Measurements from ENCODE around the gene CCDC88A.
A peak's percentile ranks its signal among the peaks of the same experiment; 100 is the strongest.
"Not testable (repeated sequence)": the region's sequence is repeated elsewhere in the genome, so short reads cannot be mapped to it uniquely, and the experiment has no call there.

CCDC88A gene

DNA sequence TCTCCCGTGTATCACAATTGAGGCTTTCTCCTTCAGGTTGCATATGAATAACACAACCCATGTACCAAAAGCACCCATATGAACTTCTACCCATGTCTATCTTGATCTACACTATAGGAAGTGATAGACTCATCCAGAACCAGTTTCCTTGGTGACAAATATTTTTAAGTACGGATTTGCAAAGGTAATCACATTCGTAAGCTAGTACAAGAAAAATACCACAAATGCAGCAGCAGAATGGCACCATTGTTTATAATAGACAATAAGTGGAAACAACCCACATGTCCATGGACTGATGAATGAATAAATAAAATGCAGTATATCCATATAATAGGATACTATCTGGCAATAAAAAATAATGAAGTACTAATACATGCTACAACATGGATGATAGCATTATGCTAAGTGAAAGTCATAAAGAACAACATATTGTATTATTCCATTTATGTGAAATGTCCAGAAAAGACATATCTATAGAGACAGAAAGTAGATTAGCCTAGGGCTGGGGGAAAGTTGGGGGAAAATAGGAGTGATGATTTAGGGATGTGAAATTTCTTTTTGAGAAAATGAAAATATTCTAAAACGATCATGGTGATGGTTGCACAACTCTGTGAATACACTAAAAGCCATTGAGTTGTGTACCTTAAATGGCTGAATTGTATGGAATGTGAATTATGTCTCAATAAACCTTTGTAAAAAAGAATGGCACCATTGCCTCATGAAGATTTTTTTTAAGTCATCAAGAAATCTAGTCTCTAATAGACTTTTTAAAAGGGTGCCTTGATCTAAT is 3.4 kb upstream of the CCDC88A start:
- DNase-seq, result no peak

DNA sequence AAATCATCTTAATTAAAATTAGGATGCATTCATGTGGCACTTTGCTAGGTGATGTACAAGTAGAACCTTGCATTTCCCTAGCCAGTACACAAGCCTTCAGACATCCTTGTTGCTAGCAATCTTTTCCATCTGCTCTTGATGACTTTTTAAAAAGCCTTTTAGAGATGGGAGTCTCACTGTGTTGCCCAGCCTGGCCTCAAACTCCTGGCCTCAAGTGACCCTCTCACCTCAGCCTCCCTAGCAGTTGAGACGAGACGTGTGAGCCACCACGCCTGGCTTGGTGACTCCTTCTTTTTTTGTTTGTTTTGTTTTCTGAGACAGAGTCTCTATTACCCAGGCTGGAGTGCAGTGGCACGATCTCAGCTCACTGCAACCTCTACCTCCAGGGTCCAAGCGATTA is 1.7 kb upstream of the CCDC88A start:
- DNase-seq, result no peak

DNA sequence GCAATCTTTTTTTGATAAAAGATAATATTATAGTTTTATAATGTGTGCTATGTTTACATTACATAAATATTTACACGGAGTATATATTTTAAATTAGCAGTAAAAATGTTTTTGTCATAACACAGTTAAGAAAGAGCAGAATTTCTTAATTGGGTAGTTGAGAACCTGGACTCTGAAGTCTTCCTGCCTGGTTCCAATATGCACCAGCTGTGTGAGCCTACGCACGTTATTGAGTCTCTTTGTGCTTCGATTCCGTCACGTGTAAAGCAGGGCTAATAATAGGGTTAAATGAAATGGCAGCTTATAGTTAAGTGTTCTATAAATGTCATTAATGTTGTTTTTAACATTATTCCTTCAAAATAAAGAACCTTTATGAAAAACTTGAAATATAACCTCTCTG is 1.2 kb upstream of the CCDC88A start:
- no peak for DNase-seq

DNA sequence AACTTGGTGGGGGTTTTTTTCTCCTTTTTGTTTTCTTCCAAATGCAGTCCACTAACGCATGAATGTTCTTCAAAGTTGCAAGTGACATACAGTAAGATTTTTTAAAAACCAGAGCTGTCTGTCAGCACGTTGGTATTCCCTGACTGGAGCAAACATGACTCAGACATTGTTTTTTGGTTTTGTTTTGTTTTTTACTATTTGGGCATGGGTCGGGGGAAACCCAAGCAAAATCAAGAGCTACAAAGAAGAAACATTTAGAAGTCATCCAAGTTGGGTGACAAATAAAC is 726 bp upstream of the CCDC88A start:
- DNase-seq, result no peak

DNA sequence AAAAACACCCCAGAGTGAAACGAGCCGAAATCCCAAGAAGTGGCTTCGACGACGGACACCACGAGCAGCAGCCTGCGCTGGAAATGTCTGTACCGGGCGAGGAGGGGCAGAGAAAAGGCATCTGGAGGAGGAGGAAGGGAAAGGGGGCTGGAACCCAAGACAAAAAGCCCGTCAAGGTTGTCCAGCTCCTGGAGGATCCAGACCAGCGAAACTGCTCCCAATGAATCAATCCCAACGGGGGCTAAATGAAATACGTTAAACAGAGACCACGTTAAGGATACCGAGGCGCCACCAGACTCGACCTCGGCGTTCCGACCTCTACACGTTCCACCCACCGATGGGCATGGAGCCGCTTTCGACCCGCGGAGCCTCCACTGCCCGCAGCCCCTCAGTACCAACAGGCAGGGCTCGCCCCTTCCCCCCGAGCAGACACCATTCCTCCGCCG is 400 bp downstream of the CCDC88A start:
- peak; percentile 30 for DNase-seq

DNA sequence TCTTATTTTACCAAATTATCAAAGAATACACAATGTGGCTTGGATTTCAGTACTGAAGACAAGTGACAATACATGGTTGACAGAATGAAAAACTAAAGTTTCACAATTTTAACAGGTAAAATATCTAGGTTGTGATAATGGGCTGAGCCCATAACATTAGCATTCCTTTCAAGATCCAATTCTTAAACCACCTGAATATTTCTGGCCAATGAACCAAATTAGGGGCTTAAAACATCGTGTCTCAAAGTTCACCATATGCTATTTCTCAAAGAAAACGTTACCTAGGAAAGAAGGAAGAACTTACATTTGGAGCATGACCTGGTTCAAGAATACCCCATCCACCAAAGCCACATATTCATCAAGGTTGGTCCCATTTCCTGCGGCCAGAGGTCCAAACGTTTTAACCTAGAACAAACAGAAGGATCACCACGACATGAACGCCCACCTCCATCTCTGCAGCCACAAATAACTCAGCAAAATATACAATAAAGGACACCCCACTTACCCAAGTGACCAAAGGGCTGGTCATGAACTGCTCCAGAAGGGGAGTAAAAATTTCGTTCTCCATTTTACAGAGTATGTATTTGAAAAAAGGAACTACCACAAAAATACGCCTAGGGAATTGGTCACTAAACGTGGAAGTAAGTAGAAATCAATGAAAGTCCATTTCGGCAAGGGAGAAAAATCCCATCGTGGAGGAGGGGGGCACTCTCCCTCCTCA is 984 bp downstream of the CCDC88A start:
- no peak for DNase-seq

DNA sequence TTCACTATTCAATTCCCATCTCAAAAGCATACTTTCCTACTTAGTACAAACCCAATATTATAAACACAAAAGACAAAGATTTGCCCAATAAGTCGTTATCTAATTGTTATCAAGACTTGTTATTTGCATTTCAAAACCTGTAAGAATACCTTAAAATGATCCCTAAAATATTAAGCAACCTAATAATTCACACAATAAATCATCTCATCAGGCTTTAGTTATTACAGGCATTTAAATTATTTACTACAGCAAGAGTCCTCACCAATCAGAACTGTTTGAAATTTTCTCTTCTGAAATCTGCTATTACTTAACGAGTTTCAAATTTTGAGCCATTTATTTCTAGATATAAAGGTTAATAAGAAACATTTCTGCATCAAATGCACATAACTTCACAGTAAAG is 1.6 kb downstream of the CCDC88A start:
- no peak for DNase-seq

DNA sequence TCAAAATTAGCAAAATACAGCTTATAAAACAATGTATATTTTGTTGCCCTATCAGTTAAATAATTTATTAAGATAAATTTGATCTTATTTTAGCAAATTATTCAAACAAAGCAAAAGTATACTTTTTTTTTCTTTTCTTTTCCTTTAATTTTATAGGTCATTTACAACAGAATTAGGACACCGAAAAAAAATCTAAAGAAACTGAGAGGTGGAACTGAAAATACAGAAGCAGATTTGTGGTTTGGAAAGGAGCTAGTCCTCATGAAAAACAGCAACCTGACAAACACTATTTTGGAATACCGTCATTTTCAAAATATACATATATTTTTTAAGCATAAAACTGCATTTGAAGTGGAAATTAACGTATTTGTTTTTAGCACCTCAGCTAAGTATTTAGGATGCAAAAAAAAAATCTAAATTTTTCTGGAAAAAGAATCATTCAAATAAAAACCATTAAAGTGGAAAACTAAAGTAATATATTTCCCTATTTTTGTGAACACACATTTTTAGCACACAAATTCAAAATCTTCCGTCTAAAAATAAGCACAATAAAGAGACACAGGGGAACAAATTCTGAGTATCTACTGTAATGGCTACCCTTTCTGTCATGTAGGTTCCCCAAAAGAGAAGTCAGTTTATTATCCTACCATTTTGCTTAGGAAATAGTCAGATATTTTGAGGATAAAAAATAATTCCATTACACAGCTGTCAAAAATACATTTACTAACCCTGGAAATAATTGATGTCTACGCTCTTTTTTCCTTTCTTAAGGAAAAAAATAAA is 2.7 kb downstream of the CCDC88A start:
- DNase-seq, result no peak

DNA sequence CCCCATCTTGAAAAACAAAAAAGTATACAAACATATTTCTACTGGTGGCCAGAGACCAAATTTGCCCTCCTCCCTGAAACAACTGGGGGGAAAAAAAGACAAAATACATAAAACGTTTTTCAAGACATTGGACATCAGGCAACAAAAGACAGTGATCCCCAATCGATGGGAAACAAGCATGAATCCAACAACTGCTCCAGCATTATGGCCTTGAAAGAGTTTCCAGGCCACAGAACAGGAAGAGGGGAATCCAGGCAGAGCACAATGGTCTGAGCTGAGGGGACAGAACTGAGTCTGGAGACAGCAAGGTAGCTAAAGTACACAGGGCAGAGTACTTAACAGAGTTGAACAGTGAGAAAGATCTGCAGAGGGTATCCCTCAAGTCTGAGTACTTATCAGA is 4.4 kb downstream of the CCDC88A start:
- DNase-seq, result no peak

DNA sequence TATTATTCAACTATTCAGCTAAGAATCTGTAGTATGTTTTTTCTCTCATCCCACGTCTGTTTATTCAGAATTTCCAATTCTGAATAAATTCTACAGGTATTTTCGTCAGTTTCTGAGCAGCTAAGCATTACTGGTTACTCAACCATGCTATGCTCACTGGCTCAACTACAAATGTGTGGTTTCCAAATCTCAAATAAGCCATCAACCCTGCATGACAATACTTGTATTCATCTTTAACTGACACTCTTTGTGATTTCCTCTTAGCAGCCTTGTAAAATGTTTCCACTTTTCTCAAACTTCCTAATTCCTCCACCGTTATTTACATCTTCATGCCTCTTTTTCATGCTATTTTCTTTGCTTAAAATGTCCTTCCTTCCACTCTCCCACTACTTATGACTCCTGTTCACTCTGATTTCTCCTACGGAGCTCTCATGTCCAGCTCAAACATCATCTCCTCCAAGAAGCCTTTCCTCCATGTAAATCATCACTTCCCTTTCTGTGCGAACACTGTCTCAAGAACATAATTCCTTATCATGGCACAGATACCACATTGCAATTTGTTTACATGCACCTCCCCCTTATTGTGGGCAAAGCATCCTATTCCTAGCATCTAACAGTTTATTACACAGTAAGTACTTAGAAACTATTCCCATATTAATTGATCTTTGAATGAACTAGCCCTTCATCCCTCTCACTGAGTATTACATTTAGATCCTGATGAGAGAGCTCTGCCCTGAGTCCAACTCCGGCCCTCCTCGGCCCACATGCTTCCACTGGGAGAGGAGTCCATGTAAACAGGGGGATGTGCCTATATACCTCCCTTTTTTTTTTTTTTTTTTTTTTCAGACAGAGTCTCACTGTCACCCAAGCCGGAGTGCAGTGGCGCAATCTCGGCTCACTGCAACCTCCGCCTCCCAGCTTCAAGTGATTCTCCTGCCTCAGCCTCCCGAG is 10.5 kb downstream of the CCDC88A start:
- DNase-seq, result no peak

DNA sequence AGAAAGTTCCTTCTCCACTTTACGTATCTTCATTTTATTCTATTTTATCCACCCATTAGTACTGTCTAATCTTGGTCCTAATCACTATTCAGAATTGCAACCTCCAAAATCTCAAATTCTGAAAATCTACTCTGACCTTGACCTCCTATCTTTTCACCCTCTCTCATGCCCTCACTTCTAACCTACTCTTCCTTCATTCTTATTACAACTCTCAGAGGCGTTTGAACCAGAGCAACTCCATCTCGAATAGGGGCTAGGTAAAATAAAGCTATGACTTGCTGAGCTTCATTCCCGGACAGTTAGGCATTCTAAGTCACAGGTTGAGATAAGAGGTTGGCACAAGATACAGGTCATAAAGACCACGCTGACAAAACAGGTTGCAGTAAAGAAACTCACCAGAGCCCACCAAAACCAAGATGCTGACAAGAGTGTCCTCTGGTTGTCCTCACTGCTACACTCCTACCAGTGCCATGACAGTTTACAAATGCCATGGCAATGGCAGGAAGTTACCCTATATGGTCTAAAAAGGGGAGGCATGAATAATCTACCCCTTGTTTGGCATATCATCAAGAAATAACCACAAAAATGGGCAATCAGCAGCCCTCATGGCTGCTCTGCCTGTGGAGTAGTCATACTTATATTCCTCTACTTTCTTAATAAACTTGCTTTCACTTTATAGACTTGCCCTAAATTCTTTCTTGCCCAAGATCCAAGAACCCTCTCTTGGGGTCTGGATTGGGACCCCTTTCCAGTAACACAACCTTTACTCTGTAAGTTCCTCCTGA is 11.4 kb downstream of the CCDC88A start:
- DNase-seq, result no peak

DNA sequence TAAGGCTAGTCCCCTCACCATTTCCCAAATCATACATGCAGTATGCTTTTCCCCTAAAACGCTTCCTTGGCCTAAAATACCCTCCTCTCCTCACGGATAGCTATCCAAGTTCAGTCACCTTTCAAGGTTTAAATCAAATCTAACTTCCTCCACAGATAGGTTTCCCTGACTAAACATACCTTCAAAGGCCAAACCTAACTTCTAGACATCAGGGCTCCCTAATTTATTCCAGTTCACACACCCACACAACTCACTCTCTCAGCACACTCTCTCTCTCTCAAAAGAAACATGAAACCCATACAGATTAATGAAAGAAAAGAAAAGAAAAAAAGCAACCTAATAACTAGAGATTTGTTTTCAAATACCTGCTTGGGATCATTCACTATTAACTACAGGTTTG is 14.5 kb downstream of the CCDC88A start:
- DNase-seq, result no peak

DNA sequence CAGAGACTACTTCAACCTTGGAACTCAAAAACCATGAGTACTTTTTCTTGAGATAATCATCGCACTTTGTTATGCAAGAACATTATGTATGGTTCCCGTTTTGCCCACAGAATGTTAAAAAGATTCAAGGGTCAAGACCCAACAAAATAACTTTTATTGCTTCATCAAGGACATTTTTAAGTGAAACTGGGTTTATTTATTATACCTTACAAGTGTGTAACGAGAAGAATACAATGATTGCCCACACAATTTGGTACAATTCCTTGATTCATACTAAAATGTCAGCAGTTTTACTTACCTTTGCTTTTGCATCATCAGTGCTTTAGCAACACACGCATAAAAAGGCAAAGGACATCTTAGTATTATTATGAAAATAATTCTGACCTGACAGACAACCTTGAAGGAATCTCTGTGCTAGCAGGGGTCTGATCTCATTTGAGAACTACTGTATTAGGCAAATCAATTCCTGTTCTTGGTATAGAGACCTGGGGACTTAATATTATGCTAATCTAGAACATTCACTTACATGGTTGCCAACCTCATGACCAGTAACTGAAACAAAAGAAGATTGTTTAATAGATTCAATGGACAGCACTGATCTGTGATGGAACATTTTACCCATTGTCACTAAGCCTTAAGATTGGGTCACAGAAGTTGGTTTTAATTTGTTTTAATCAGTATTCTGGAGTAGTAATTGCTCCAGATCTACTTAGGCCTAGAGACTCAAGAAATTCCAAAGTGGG is 16.2 kb downstream of the CCDC88A start:
- no peak for DNase-seq

DNA sequence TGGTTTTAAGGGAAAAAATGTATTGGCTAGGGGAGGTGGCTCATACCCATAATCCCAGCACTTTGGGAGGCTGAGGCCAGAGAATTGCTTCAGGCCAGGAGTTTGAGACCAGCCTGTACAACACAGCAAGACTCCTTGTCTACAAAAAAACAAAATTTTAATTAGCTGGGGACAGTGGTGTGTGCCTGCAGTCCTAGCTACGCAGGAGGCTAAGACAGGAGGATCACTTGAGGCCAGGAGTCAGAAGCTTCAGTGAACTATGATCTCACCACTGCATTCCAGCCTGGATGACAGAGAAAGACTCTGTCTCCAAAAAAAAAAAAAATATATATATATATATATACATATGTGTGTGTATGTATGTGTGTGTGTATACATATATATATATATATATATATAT is 18.5 kb downstream of the CCDC88A start:
- DNase-seq, result no peak

DNA sequence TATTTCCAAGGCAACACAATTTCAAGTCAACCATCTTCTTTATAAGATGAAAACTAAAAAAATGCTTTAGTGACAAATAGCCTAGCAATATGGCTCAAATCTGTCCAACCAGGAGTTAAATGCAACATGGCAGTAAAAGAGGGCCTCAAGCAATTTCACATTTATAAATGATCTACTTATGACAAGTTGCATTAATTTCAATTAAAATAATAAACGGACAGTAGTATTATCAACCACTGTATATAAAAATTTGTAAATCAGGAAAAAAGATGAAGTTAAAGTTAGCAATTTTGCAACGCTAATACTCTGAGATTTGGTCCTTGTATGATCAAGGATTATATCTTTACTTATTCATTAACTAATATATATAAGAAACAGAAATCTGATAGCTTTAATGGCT is 19.3 kb downstream of the CCDC88A start:
- DNase-seq, result no peak

DNA sequence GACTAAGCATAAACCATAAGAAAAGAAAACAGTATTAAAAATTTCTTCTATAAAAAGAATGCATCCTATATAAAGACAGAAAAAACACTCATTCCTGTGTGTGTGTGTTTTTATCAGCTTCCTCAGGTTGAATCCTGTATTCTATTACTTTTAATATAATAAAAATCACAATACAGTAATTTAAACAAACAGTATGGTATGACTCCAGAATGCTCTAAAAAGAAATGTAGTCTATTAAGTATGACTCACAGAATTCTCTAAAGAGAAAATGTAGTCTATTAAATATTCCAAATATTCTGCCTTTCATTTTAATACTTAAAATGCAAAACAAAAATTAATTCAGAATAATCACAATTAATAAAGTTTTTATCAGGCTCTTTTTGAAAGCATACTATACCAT is 19.8 kb downstream of the CCDC88A start:
- no peak for DNase-seq

DNA sequence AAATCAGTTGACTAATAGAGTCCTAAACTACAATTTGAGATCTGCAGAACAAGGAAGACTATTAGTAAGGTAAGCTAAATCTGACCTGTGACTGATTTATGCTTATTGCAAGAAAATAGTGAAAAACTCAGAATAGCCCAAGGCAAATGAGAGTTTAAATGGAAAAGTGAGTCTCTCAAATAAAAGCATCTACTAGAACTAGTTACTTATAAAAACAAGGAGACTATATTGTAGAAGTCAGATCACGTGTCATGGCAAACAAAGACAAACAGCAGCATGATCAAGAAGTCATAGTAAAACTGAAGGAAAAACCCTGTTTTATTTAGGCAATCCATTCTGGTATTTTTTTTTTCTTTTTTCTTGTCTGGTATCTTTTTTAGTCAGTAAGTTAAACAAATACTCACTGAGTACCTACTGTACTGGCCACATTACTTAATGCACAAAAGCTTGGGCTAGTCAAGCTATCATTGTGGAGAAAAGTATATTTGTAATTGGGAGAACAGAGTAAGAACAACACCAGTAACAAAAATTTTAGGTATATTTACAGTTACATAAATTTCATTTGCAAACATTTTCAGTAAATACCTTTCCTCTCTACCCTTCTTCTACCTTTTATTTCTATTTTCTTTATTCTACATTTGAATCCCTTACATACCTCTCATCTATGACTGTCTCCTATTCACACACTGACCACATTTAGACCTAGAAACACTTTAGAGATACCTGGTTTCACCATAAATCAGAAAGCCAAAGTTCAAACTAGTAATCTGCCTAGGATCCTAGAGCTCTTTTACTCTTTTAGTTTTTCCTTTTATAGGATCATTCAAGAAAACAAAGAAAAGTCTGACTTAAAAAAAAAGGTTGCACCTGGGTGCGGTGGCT is 23.7 kb downstream of the CCDC88A start:
- no peak for DNase-seq

DNA sequence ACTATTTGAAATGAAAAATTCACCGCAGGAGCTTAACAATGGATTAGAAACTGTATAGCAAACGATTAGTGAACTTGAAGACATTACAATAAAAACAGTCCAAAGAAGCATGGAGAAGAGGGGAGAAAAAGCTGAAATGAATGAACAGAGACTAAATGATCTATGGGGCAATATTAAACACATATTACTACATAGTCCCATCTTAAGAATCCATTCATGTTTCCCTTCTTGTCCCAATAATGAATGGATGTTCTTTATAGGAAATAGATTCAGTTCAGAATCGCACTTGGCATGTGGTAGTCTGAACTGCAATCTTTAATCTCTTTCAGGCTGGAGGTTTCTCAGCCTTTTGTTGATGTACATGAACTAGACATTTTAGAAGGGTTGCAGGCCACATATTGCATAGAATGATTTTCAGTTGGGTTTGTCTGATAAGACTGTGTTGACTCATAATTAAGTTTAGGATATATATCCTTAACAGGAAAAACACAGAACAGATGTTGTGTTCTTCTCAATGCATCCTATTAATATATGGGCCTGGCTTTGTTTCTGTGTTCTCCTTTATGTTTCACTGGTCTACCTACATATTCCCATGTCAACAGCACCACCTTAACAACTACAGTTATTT is 27.9 kb downstream of the CCDC88A start:
- no peak for DNase-seq

DNA sequence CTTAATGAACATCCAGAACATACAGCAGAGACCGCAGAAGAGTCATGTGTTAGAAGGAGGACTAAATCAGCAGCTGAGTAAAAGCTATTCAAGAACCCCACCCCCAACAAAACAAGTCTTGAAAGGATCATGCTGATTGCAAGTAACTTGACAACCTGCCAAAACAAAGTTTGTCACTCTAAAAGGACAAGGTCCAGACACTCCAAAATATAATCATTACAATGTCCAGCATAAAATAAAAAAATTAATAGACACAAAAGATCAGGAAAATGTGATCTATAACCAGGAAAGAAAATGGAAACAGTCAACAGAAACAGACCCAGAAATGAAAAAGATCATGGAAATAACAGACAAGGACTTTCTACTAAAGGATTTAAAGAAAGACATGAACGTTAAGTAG is 28.5 kb downstream of the CCDC88A start:
- DNase-seq, result no peak

DNA sequence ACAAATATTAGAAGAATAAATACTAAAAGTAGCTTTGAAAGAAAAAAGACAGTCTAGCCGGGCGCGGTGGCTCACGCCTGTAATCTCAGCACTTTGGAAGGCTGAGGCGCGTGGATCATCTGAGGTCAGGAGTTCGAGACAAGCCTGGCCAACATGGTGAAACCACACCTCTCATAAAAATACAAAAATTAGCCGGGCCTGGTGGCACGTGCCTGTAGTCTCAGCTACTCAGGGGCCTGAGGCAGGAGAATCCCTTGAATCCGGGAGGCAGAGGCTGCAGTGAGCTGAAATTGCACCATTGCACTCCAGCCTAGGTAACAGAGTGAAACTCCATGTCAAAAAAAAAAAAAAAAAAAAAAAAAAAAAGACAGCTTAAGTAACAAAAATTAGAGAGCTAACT is 34.1 kb downstream of the CCDC88A start:
- DNase-seq, result not testable (repeated sequence)
